ENCODE measurements around the gene MAP3K6. TPM values are rescaled to one million over a fixed set of nuclear protein-coding genes. Genes with fewer than 3 reads are reported as not detected.

Gene MAP3K6
- total RNA-seq, 1 experiment from 2014 or later = 13.5 TPM

- Mint-ChIP-seq H3K9me3 (ENCODE audit: unreplicated experiment) (no peaks in the 10 kb centered on the region), H3K4me1 (ENCODE audit: insufficient read depth, unreplicated experiment) (no peaks in the 10 kb centered on the region), H3K27me3 (ENCODE audit: insufficient read depth, unreplicated experiment) (no peaks in the 10 kb centered on the region), H3K4me3 (ENCODE audit: unreplicated experiment) (no peak overlapping the region), H3K36me3 (ENCODE audit: insufficient read depth, unreplicated experiment) (peaks cover 27% of the 10 kb centered on the region), H3K27ac (ENCODE audit: low read depth, unreplicated experiment) (no peak overlapping the region)
- ChIA-PET POLR2A (interaction anchor here (1.5 kb wide), 1 partner anchor 16 kb away, joined by 4 read pairs; no protein-coding TSS in a partner anchor), CTCF (interaction anchor here (0.5 to 2.6 kb wide), 7 partner anchors 10 to 448 kb away, joined by 3 to 17 read pairs (median 3); partner anchors contain the start of gene MAP3K6)
- DNase-seq (ENCODE audit: unreplicated experiment) = no peak
- intact Hi-C loops (cut with micrococcal nuclease) = no loop called here
- BruUV-seq (replicated peaks) = no TSS peak
- no peak for TF ChIP-seq CTCF (IDR thresholded peaks at IDR 0.05; ENCODE audit: unreplicated experiment)
Observed at GRCh38 chr1:27306892-27307761, 59.6 kb downstream of the MAP3K6 start.

- intact Hi-C loops (cut with micrococcal nuclease) = no loop called here
- Mint-ChIP-seq H3K9me3 (ENCODE audit: unreplicated experiment) (no peaks in the 10 kb centered on the region), H3K27ac (ENCODE audit: low read depth, unreplicated experiment) (no peak overlapping the region), H3K4me3 (ENCODE audit: unreplicated experiment) (no peak overlapping the region), H3K36me3 (ENCODE audit: insufficient read depth, unreplicated experiment) (peaks cover 34% of the 10 kb centered on the region), H3K4me1 (ENCODE audit: insufficient read depth, unreplicated experiment) (no peaks in the 10 kb centered on the region), H3K27me3 (ENCODE audit: insufficient read depth, unreplicated experiment) (no peaks in the 10 kb centered on the region)
- BruUV-seq (replicated peaks) = no TSS peak
- ChIA-PET CTCF (interaction anchor here (0.6 to 13.1 kb wide), 5 partner anchors 9 to 449 kb away, joined by 3 to 225 read pairs (median 17); partner anchors contain the start of genes CD164L2 and GPR3), POLR2A (interaction anchor here (0.6 kb wide), 1 partner anchor 84 kb away, joined by 3 read pairs; no protein-coding TSS in a partner anchor)
- no peak for TF ChIP-seq CTCF (IDR thresholded peaks at IDR 0.05; ENCODE audit: unreplicated experiment)
- DNase-seq (ENCODE audit: unreplicated experiment) = no peak
Observed at GRCh38 chr1:27306071-27306470, 60.7 kb downstream of the MAP3K6 start.

Other genes with a start within 250 kb of the MAP3K6 start
- 70.5 and 88.8 TPM in 2 replicates for gene SLC9A1, start 211.8 kb downstream of the MAP3K6 start, total RNA-seq (2022)
- 15.7 and 18.9 TPM in 2 replicates for gene WDTC1, start 132.3 kb downstream of the MAP3K6 start, total RNA-seq (2022)
- 36.9 and 38.3 TPM in 2 replicates for gene TMEM222, start 44.8 kb downstream of the MAP3K6 start, total RNA-seq (2022)
- gene SYTL1, start 24.9 kb downstream of the MAP3K6 start, total RNA-seq (2022) = 64.8 and 81.8 TPM in 2 replicates
- gene FCN3, start 7.9 kb upstream of the MAP3K6 start, total RNA-seq (2022) = not detected in 2 replicates
- gene CD164L2, start 16.4 kb upstream of the MAP3K6 start, total RNA-seq (2022) = 0.23 TPM in 1 of 2 replicates, not detected in the other
- 0.47 and 0.65 TPM in 2 replicates for gene GPR3, start 25.7 kb upstream of the MAP3K6 start, total RNA-seq (2022)
- gene WASF2, start 123.2 kb upstream of the MAP3K6 start, total RNA-seq (2022) = 131 and 154 TPM in 2 replicates
- gene AHDC1, start 237.2 kb upstream of the MAP3K6 start, total RNA-seq (2022) = 18.4 and 25.2 TPM in 2 replicates

Measured in MCF 10A (cell line).